Urinary bladder (tissue), 4 donors: ENCODE results near the gene ZNF692. TPM values are rescaled to one million over a fixed set of nuclear protein-coding genes. Genes with fewer than 3 reads are reported as not detected.

Source experiments
- DNase-seq: peaks from one replicate; pipeline ENCODE4 v3.0.0-alpha.2; 2015; ENCODE audit errors: extremely low spot score
- H3K27ac ChIP-seq: one replicate; pipeline ENCODE4 v1.5.1; 2013; ENCODE audit warnings: low read depth, mild to moderate bottlenecking, moderate library complexity
- H3K36me3 ChIP-seq: one replicate; pipeline ENCODE4 v1.6.1; 2013; ENCODE audit warnings: mild to moderate bottlenecking, moderate library complexity; ENCODE audit not compliant: insufficient read depth
- H3K4me1 ChIP-seq: one replicate; pipeline ENCODE4 v1.6.1; 2013; ENCODE audit warnings: mild to moderate bottlenecking, moderate library complexity; ENCODE audit not compliant: insufficient read depth
- H3K4me3 ChIP-seq: one replicate; pipeline ENCODE4 v1.5.1; 2013; ENCODE audit warnings: low read depth, low read length
- WGBS: extraction: QIAGEN DNeasy Blood & Tissue Kit; methylation state at CpG from one replicate; pipeline ENCODE4 v1.1.7; 2013; 5-methylcytosine and 5-hydroxymethylcytosine counted together
- polyA plus RNA-seq: library from polyadenylated mRNA; stranded (reverse); fragments of 200-250 nt; gene quantifications from one replicate; pipeline ENCODE4 v1.2.3, GENCODE V29; 2013
- total RNA-seq: library from RNA; depleted of rRNA; stranded (reverse); fragments of >200 nt; gene quantifications from one replicate; pipeline ENCODE4 v1.2.3, GENCODE V29; 2014
- donor health status: healthy with polysubstance abuse.
- donor health status: healthy.

ZNF692 gene
- total and polyA plus RNA-seq, 2 donors = 14.7 to 40.8 TPM

DNA sequence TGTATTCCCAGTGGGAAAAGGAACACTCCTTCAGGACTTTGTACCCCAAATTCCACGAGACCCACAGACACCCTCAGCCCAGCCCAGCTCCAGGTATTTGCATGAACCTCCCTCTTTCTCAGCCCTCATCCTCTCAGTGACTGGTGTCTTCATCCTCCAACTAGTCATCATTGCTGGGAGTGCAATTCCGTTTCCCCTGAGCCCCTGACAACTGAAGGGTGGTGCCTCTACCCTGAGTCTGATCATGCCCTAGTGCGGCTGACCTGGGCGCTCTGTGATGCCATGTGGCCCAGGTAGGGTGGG lies 3.8 kb upstream of the ZNF692 start:
- Histone ChIP-seq H3K4me1 (peaks cover 2% of the 10 kb centered on the region), H3K36me3 (no peaks in the 10 kb centered on the region), H3K4me3 (peak overlapping the region; percentile 50), H3K27ac (peak overlapping the region; percentile 13)
- 15% methylated on average over 4 of the region's 4 CpGs for WGBS
- DNase-seq = no peak

DNA sequence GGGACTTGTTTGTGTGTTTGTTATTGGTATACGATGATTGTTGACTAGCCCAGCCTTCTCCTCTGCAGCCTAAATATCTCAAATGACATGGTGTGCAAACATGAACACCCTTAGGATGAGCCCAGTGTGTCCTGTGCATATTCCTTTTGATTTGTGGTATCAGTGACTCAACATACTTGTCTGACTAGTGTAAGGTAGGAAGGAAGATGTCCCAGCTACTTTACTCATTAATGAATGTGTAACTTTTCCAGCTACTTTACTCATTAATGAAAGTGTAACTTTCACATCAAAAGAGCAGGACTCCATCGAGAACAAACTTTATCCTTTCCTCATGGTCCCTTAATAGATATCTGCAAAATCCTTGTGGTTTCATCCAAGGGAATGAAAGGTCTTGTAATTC lies 2.7 kb upstream of the ZNF692 start:
- no peak for DNase-seq
- Histone ChIP-seq H3K4me1 (peaks cover 2% of the 10 kb centered on the region), H3K4me3 (no peak overlapping the region), H3K27ac (no peak overlapping the region), H3K36me3 (no peaks in the 10 kb centered on the region)
- 87% methylated on average over 2 of the region's 2 CpGs for WGBS

DNA sequence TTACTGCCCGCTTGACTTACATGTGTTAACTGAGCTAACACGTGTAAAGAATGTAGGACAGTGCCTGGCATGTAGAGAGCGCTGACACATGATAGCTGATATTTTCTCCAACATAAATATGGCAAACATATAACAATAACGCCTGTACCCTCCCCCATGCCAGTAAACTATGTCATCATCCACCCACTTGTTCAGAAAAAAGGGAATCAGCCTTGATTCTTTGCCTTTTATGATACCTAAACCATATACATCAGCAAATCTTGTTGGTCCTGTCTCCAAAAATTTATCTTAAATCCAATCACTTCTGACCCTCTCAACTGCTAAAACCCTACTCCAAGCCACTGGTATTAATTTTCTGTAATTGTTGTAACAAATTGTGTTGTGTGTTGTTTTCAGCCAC lies 1.1 kb upstream of the ZNF692 start:
- no peaks in the 10 kb centered on the region for H3K36me3 ChIP-seq
- H3K4me1 ChIP-seq = peaks cover 2% of the 10 kb centered on the region
- H3K27ac ChIP-seq = no peak overlapping the region
- WGBS = 87% methylated on average over 4 of the region's 4 CpGs
- H3K4me3 ChIP-seq = no peak overlapping the region
- DNase-seq = no peak

DNA sequence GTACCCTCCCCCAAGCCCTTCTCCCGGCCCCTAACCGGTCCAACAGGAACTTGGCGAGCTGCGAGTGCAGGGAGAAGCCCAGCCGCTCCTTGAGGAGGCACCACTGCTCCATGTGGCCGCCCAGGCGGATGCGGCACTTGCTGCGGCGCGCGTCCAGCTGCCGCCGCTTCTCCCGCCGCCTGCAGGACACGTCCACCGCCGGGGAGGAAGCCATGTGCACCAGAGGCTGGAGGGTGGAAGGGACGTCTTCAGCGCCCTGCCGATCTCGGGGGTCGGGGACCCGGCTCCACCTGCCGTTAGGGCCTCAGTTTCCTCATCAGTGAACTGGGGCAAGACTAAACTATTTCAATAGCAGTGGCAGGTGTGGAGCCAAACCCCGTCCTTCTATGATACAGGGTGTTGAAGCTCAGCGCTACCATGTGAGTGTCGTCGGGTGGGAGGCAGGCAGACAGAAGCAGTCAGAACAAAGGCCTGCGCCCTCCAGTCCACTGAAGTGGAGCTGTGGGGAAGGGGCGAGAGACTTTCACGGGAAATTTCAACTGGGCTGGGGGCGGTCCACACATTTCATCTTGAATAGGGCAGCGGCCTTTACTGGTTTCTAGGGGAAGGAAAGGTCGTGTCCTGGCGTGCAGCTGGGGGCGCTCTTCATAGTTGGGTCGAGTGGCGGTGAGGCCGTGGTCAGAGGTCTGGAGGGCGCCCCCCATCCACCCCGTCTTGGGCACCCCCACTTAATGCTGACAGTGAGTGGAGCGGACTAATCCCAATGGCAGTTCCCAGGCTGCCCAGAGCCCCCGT lies 592 bp downstream of the ZNF692 start:
- peak overlapping the region; percentile 49 for H3K4me3 ChIP-seq
- H3K4me1 ChIP-seq = peaks cover 2% of the 10 kb centered on the region
- DNase-seq = no peak
- no peaks in the 10 kb centered on the region for H3K36me3 ChIP-seq
- peak overlapping the region; percentile 79 for H3K27ac ChIP-seq
- under 1% methylated on average over 45 of the region's 45 CpGs for WGBS

DNA sequence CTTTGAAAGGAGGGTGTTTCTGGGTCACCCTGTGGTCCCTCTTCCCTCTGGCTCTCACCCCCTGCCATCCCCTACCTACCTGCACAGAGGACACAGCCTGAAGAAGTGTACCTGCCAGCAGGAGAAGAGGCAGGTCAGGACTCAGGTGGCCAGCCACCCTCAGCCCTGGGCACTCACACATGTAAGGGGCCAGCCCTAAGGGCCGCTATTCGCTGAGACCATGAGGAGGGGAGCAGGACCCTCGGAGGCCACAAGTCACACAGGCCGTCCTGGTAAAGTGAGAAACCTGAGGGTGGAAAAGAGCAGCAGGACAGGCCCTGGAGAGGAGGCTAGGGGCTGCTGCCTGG lies 1.2 kb downstream of the ZNF692 start:
- no peak for DNase-seq
- Histone ChIP-seq H3K4me3 (peak overlapping the region; percentile 49), H3K4me1 (peaks cover 2% of the 10 kb centered on the region), H3K36me3 (no peaks in the 10 kb centered on the region), H3K27ac (no peak overlapping the region)
- 13% methylated on average over 4 of the region's 4 CpGs for WGBS

DNA sequence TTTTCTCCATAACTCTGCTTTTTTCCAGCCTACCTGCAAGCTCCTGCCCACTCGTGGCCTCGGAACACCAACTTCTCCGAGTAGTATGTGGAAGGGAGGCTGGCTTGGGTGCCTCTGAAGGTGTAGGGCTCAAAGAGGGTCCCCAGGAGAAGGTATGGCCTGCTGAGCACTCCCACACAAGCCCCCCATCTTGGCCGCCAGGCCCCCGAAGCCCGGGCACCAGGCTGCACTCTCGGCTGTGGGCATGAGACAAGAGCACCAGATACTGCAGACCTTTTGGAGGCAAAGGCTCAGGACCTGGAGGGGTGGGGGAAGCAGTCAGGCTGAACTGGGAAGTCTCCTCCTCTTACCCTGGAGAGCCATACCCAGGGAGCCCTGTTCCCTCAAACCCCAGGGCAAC lies 1.7 kb downstream of the ZNF692 start:
- no peak overlapping the region for H3K4me3 ChIP-seq
- no peak for DNase-seq

DNA sequence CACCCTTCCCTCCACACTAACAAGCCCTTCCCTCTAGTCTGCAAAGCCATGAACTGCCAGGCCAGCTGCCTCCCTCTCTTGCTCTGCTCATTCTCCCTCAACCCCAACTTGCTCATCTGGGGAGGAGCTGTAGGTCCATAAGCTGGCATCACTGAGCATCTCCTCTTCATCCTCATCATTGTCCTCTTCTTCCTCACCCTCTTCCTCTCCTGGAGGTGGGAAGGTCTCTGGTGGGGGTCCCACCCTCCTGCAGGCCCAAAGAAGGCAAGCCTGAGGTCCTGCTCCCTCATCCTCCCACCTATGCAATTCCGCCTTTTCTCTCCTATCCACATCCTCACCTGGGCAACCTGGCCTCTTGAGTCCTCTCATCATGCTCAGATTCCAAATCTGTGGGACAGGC lies 2.7 kb downstream of the ZNF692 start:
- Histone ChIP-seq H3K4me3 (no peak overlapping the region), H3K4me1 (no peaks in the 10 kb centered on the region), H3K36me3 (no peaks in the 10 kb centered on the region), H3K27ac (no peak overlapping the region)
- no peak for DNase-seq
- WGBS = 98% methylated on average over 1 of the region's 1 CpG

More for the DNA sequence above, 1.7 kb downstream of the ZNF692 start:
- no peaks in the 10 kb centered on the region for H3K4me1 ChIP-seq
- H3K36me3 ChIP-seq = no peaks in the 10 kb centered on the region
- H3K27ac ChIP-seq = no peak overlapping the region
- 89% methylated on average over 7 of the region's 7 CpGs for WGBS

DNA sequence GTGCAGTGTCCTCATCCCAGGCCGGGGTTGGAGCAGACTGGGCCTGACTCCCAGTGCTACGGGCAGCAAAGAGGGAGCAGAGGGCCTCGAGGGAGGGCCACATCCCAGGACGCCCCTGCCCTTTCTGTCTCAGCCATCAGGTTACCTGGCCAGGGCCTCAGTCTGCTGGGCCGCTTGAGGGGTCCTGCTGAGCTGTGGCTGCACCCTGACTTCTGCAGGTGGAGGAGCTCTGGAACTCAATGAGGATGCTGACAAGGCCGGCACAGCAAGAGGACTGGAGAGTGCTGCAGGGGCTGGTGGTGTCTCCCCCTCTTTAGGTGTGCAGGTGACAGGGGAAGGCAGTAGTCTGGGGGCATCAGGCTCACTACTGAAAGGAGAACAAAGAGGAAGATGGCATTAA lies 3.3 kb downstream of the ZNF692 start:
- H3K27ac ChIP-seq = no peak overlapping the region
- 88% methylated on average over 6 of the region's 6 CpGs for WGBS
- no peaks in the 10 kb centered on the region for H3K4me1 ChIP-seq
- no peak for DNase-seq
- H3K36me3 ChIP-seq = no peaks in the 10 kb centered on the region
- H3K4me3 ChIP-seq = no peak overlapping the region

DNA sequence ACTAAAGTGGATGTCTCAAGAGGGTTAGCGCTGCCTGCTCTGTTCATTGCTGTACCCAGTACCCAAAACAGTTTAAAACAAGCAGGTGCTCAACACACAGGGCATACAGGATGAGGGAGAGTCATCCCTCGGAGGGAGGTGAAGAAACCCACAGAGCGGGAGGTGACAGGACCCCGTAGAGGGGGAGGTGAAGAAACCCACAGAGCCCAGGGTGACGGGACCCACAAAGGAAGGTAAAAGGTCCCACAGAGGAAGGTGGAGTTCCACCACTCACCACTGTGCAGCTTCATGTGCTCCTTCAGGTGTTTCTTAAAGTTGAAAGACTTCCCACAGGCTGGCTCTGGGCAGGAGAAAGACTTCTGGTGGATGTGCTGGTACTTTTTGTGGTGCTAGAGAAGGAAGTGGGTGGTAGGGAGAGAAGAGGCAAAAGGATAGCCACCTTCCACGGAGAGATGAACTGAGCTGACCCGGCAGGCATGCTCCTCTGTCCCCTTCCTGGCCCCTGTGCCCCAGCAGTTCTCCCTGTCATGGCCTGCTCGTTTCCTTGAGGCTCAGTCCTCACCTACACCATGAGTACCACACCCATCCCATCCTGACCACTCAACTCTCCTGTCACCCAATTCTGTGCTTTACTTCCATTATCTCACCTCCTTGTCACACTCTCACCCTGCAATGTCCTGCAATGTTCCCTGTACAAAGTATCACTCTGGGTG lies 5.1 kb downstream of the ZNF692 start:
- DNase-seq = no peak
- Histone ChIP-seq H3K27ac (no peak overlapping the region), H3K36me3 (peaks cover 2% of the 10 kb centered on the region), H3K4me1 (no peaks in the 10 kb centered on the region), H3K4me3 (no peak overlapping the region)
- WGBS = 85% methylated on average over 8 of the region's 8 CpGs

DNA sequence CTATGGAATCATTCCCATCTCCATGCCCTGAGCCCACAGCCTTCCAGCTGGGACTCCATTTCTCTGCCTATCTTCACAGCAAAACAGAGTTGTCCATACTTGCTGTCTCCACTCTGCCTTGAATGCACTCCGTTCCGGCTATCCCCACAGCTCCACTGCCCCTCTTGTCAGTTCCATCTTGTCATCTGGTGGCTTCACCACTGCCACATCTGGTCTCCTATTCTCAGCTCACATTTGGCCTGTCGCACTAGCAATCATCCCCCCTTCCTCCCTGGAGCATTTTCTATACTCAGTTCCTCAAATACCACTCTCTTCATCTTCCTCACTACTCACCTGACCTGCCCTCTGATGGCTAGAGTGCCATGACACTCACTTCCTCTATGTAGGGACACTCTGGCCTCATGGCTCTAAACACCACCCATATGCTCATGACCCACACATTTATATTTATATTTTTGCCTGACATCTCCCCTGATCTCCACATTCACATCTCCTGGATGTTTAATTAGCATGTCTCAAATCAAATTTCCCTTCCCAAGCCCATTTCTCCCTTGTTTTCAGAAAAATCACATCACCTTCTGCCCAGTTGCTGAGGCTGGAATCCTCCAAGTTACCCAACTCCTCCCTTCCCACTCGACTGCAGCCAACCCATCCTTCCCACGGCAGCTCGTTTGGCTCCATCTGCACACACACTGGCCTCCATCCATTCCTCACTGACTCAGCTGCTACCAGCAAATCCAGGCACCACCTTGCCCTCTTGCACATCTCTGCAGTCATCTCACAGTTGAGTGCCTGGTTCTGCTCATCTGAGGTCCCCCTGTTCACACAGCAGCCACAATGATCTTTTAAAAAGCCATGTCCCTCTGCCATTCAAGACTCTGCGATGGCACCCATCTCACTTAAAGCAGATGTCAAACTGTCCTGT lies 6.1 kb downstream of the ZNF692 start:
- WGBS = 71% methylated on average over 7 of the region's 7 CpGs
- H3K36me3 ChIP-seq = peaks cover 5% of the 10 kb centered on the region

DNA sequence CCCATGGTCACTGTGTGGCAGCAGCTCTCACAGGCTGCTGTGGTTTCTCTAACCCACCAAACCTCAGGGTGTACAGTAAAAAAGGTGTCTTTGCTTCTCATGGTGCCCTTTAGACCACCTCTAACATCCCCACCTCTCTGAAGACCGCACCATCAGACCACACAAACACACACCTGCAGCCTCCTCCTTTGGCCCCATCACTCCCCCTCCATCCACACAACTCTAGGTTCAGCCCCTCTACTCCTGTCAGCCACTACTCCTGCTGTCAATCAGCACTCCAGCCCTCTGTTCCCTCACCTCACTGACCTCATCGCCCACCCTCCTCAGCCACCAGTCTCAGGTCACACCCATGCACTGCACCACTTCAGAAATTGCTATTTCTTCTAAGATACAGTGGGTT lies 7.5 kb downstream of the ZNF692 start:
- H3K27ac ChIP-seq = no peak overlapping the region
- peaks cover 5% of the 10 kb centered on the region for H3K36me3 ChIP-seq
- no peak overlapping the region for H3K4me3 ChIP-seq
- 98% methylated on average over 2 of the region's 2 CpGs for WGBS
- no peak for DNase-seq
- no peaks in the 10 kb centered on the region for H3K4me1 ChIP-seq

More for the DNA sequence above, 6.1 kb downstream of the ZNF692 start:
- H3K27ac ChIP-seq = no peak overlapping the region
- no peaks in the 10 kb centered on the region for H3K4me1 ChIP-seq
- no peak for DNase-seq
- H3K4me3 ChIP-seq = no peak overlapping the region

DNA sequence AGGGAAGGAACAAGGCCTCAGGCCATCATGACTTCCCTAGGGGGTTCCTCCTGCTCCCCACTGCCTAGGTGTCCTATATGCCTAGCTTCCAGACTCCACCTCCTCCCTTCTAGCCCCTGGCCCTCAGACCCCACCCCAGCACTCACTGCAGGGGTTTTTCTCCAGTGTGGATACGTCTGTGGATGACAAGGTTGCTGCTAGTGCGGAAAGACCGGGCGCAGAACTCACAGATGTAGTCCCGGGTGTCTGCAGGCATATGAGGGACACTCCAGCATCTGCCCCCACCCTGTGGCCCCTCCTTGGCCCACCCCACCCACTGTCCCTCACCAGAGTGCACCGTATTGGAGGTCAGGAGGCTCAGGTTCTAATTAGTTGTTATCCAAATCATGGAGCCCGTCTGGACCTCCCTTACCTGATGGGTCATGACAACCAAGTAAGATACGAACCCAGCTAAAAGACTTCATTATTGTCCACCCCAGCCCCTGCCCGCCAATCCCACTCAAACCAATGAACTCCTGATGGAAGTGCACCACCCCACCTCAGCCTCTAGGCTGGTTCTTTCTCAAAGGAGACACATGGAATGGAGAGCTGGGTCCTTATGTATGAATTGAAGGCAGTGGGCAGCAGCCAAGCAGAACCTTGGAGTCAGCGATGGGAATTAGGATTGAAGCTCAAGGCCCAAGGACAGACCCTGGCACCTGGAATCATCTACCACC lies 8.2 kb downstream of the ZNF692 start:
- peaks cover 5% of the 10 kb centered on the region for H3K36me3 ChIP-seq
- no peaks in the 10 kb centered on the region for H3K4me1 ChIP-seq
- DNase-seq = no peak
- no peak overlapping the region for H3K4me3 ChIP-seq
- H3K27ac ChIP-seq = no peak overlapping the region
- 79% methylated on average over 10 of the region's 10 CpGs for WGBS

DNA sequence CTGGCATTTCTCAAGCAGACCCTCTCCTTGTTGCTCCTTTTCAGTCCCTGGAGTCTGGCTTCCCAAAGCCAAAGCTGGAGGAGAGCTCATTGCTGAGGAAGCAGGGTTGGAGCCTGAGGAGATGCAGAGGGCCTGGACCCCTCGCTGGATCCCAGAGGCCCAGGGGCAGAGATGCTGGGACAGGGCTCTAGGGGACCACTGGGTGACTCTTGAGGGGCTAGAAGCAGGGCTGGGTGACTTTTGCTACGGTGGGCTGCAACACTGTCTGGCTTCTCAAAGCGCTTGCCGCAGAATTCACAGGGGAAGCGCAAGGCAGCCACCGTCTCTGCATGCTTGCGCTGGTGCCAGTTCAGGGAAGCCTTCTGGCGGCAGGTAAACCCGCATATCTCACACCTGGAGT lies 8.8 kb downstream of the ZNF692 start:
- WGBS = 87% methylated on average over 9 of the region's 9 CpGs
- no peaks in the 10 kb centered on the region for H3K4me1 ChIP-seq
- peaks cover 5% of the 10 kb centered on the region for H3K36me3 ChIP-seq
- DNase-seq = no peak
- no peak overlapping the region for H3K4me3 ChIP-seq
- no peak overlapping the region for H3K27ac ChIP-seq
